Stimulated activated CD4-positive, alpha-beta T cell treated with anti-CD3 and anti-CD28 coated beads, Interleukin-2, amount 100 ng/mL, for 48 hours (primary cell): ENCODE results near the gene APOBEC4.
"Not testable (repeated sequence)": the region's sequence is repeated elsewhere in the genome, so short reads cannot be mapped to it uniquely, and the experiment has no call there.

Experiments used
- DNase-seq, 2 donors: peaks; one replicate each; pipeline ENCODE4 v3.0.0-alpha.2; 2020

The APOBEC4 gene

GRCh38 chr1:183652547-183653461 lies at the start of gene APOBEC4:
APOBEC4 (minus strand) TSS chr1:183653316; CDS start chr1:183648781, 4,535 bp downstream.
- DNase-seq, result no peak

- DNase-seq, result no peak
These were observed 49.7 kb upstream of the APOBEC4 start for GRCh38 chr1:183702813-183703198.

- no peak for DNase-seq
These were observed 49.1 kb upstream of the APOBEC4 start for GRCh38 chr1:183702087-183702812.

GRCh38 chr1:183699616-183700160 lies 46.6 kb upstream of the APOBEC4 start:
- DNase-seq, result no peak

GRCh38 chr1:183697814-183698590 lies 44.9 kb upstream of the APOBEC4 start:
- DNase-seq, result no peak

- DNase-seq, result no peak
These were observed 43.9 kb upstream of the APOBEC4 start for GRCh38 chr1:183696981-183697380.

GRCh38 chr1:183694755-183695154 lies 41.6 kb upstream of the APOBEC4 start:
- no peak for DNase-seq

- no peak for DNase-seq
These were observed 41.0 kb upstream of the APOBEC4 start for GRCh38 chr1:183694066-183694465.

DNA sequence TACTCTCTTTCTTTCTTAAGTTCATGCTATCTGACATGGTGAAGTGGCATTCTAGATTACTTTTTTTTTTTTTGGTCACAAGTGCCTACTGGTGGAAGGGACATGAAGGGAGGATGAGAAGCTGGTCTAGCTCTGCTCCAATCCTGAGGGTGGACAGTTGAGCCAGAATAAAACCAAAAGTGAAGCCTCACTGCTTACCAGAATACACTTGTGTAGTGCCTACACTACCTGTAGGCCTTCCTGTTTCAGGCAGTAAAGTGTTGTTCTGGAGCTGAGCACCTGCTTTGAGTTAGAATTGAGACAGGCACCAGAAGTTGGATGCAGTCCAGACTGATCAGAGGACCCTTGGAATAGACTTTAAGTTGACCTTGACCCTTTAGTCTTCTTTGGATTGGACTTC lies 40.4 kb upstream of the APOBEC4 start:
- no peak for DNase-seq

DNA sequence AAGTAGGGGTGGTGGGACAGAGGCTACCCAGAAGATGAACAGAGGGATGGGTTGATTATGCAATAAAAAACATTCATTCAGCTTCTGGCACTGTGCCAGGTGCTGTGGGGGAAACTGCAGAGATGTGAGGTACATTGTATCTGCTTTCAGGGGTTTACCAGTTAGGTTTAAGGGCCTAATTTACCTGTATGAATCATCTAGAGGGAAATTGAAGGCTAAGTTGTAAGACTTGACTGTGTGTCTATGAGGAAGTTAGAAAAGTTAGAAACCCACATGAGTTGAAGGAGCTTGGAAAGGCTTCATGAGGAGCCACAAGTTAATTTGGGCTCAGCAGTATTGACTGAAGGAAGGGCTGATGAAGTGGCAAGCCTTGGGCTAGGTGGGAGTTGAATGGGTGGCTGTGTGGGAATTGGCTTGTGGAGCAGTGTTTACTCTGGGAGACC lies 36.7 kb upstream of the APOBEC4 start:
- DNase-seq, result no peak

DNA sequence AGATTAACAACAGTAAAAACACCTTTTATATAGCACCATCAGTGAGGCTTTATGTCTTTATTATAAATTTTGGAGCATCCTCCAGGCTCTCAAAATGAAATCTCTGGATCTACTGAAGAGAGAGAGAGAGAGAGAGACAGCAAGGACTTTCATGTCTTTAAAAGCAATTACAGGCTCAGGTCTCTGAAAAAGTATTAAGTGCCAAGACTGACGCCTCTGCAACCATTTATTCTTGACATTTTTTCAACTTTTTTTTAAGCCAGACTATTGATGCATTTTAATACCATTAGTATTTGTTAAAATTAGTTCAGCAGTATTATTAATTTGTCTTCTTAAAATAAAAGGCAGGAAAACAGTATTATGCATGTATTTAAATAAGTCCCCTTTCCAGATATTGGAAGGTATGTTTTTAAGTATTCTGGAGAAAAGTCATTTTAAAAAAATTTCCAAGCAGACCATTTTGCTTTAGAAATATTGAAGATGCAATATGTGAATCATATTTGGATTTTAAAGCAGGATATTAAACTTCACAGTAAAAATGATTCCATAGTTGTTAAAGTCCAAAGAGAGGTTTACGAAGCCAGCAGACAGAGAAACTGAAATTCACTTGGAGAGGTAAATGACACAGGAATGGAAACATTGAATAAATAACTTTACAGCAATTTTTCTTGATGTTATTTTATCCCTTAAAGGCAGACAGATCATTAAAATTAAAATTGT lies 35.4 kb upstream of the APOBEC4 start:
- no peak for DNase-seq

- DNase-seq, result no peak
These were observed 34.6 kb upstream of the APOBEC4 start for GRCh38 chr1:183687546-183688304.

GRCh38 chr1:183686229-183686628 lies 33.1 kb upstream of the APOBEC4 start:
- DNase-seq, result no peak

DNA sequence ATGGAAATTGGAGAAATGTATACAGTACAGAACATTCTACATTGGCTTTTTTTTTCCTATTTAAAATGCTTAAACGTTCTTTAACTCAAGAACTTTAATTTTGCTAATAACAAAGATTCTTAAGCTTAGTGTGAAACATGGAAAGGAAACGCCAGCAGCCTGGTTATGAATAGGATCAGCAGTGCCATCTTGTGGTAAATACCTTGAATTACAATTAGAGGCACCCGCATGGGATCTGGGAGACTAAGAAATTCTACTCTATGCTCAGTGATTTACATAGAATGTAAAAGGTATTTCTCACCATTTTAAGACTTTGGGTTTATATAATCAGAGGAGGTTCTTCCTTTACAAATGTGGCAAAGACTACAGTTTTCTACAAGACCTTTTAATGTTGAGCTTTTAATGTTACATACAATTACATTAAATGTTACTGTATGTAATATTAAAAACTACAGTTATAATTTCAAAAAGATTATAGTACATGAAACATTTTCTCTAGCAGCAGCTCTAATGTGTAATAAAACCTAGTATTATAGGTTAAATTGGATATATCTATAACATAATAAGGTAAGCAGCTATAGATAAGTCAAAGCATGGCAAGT lies 32.1 kb upstream of the APOBEC4 start:
- DNase-seq, result no peak

DNA sequence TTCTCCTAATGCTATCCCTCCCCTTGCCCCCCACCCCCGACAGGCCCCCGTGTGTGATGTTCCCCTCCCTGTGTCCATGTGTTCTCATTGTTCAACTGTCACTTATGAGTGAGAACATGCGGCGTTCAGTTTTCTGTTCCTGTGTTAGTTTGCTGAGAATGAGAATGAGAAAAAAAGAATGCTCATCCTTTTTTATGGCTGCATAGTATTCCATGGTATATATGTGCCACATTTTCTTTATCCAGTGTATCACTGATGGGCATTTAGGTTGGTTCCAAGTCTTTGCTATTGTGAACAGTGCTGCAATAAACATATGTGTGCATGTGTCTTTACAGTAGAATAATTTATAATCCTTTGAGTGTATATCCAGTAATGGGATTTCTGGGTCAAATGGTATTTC lies 26.2 kb upstream of the APOBEC4 start:
- DNase-seq, result not testable (repeated sequence)

DNA sequence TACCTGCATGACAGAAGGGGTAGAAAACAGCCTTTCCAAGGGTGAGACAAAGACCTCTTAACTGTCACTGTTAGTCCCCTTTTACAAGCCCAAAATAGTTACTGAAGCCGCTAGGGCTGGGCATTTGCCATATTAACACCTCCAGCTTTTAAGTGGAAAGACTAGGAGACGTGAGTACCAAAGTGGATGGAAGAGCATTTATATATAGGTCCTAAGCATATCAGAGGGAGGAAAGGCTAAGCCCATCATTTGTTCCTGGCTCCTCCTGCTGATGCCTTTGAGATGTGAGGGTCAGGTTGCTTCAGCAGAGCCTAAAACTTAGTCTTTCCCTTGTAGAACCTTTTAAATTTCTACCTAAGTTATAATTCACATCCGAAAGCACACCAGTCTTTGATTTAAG lies 25.7 kb upstream of the APOBEC4 start:
- no peak for DNase-seq

- no peak for DNase-seq
These were observed 23.6 kb upstream of the APOBEC4 start for GRCh38 chr1:183676586-183677189.

- no peak for DNase-seq
These were observed 22.9 kb upstream of the APOBEC4 start for GRCh38 chr1:183675883-183676585.

GRCh38 chr1:183675381-183675780 lies 22.3 kb upstream of the APOBEC4 start:
- no peak for DNase-seq

DNA sequence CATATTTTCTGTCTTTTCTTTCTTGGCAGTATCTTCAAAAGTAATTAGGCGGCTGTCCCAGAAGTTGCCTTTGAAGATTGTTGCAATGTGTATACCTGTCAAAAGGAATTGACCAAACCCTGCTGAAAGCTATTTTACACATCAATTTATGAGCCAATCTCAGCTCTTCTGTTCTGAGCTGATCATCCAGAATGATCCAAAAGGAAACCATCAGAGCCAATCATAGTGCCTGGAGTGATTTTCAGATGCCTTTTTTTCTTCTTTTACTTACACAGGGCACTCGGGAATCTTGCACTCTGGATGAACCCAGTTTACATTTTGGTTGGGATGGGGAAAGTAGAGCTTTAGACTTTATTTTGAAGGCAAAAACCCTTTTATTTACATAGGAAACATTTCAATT lies 21.8 kb upstream of the APOBEC4 start:
- no peak for DNase-seq
